ENCODE results near the gene TRIM46.

- no peak for TF ChIP-seq SP1 (IDR thresholded peaks at IDR 0.05)
- TF ChIP-seq ARNT (IDR thresholded peaks at IDR 0.05): no peak
- no peak for TF ChIP-seq SUZ12 (IDR thresholded peaks at IDR 0.05)
- TF ChIP-seq FOXK2 (IDR thresholded peaks at IDR 0.05): no peak
- TF ChIP-seq FOXA1 (IDR thresholded peaks at IDR 0.05): no peak
- no peak for TF ChIP-seq ZNF384 (IDR thresholded peaks at IDR 0.05)
- TF ChIP-seq FOXM1 (IDR thresholded peaks at IDR 0.05; ENCODE audit: borderline replicate concordance): no peak
- TF ChIP-seq LEF1 (IDR thresholded peaks at IDR 0.05; ENCODE audit: borderline replicate concordance): no peak
- no peak for TF ChIP-seq ELF4 (IDR thresholded peaks at IDR 0.05)
- TF ChIP-seq PKNOX1 (IDR thresholded peaks at IDR 0.05): no peak
Observed at GRCh38 chr1:155127967-155128754, 45.5 kb upstream of the TRIM46 start.
